Muscle of leg (tissue), 11 donors: Measurements from ENCODE around the gene MB21D2. TPM values are rescaled to one million over a fixed set of nuclear protein-coding genes. Genes with fewer than 3 reads are reported as not detected.

Source experiments
- DNase-seq: peaks from one replicate; pipeline ENCODE4 v3.0.0; 2013
- H3K27ac ChIP-seq: one replicate; pipeline ENCODE4 v1.5.1; 2013; ENCODE audit warnings: mild to moderate bottlenecking, low read length, control low read depth
- H3K27me3 ChIP-seq: one replicate; pipeline ENCODE4 v1.6.1; 2013; ENCODE audit warnings: low read length; ENCODE audit not compliant: control insufficient read depth, insufficient read depth
- H3K36me3 ChIP-seq: one replicate; pipeline ENCODE4 v1.6.1; 2013; ENCODE audit warnings: low read length; ENCODE audit not compliant: control insufficient read depth, insufficient read depth
- H3K4me1 ChIP-seq: one replicate; pipeline ENCODE4 v1.6.1; 2013; ENCODE audit warnings: low read length; ENCODE audit not compliant: control insufficient read depth, insufficient read depth
- H3K4me3 ChIP-seq: one replicate; pipeline ENCODE4 v1.5.1; 2013; ENCODE audit warnings: low read length, control low read depth
- H3K9me3 ChIP-seq: replicated peaks from 2 replicates; pipeline ENCODE4 v1.6.1; 2013; ENCODE audit warnings: low read depth, low read length; ENCODE audit not compliant: control insufficient read depth
- WGBS: methylation state at CpG from one replicate; pipeline ENCODE4 v1.1.5; 2013; ENCODE audit warnings: missing lambda C conversion rate; ENCODE audit not compliant: insufficient coverage; 5-methylcytosine and 5-hydroxymethylcytosine counted together
- polyA plus RNA-seq, 8 donors: library from polyadenylated mRNA; unstranded; fragments of 120-200 nt; gene quantifications; one replicate each; pipeline versions ENCODE4 v1.2.1 to v1.2.3, GENCODE V29; 2013; ENCODE audit warnings: inconsistent platforms in 1 of 8, low replicate concordance in 1 of 8; ENCODE audit not compliant: insufficient read length in 8 of 8, insufficient read depth in 1 of 8
- total RNA-seq: library from RNA; stranded (reverse); fragments of 120-200 nt; gene quantifications from one replicate; pipeline ENCODE4 v1.2.4, GENCODE V29; 2013

MB21D2 gene
- total and polyA plus RNA-seq, 9 donors: 11.1 to 16.4 (median 15.8) TPM

GRCh38 chr3:192899540-192899982 is 18.1 kb downstream of the MB21D2 start:
- 92% methylated on average over 2 of the region's 3 CpGs for WGBS
- DNase-seq: no peak
- no peak overlapping the region for H3K27ac ChIP-seq
- H3K27me3 ChIP-seq: no peaks in the 10 kb centered on the region
- peaks cover 2% of the 10 kb centered on the region for H3K36me3 ChIP-seq
- H3K4me3 ChIP-seq: no peak overlapping the region
- H3K4me1 ChIP-seq: peaks cover 6% of the 10 kb centered on the region
- peaks cover 5% of the 10 kb centered on the region for H3K9me3 ChIP-seq

- Histone ChIP-seq H3K36me3 (peaks cover 2% of the 10 kb centered on the region), H3K9me3 (no peaks in the 10 kb centered on the region), H3K27me3 (no peaks in the 10 kb centered on the region), H3K4me1 (peaks cover 6% of the 10 kb centered on the region), H3K27ac (no peak overlapping the region), H3K4me3 (no peak overlapping the region)
- 80% methylated on average over 5 of the region's 5 CpGs for WGBS
- no peak for DNase-seq
These were observed 20.7 kb downstream of the MB21D2 start for GRCh38 chr3:192897005-192897404.

GRCh38 chr3:192896208-192896607 is 21.4 kb downstream of the MB21D2 start:
- WGBS: 76% methylated on average over 4 of the region's 5 CpGs
- no peak for DNase-seq
- Histone ChIP-seq H3K4me3 (no peak overlapping the region), H3K9me3 (no peaks in the 10 kb centered on the region), H3K27ac (no peak overlapping the region), H3K27me3 (no peaks in the 10 kb centered on the region), H3K36me3 (peaks cover 2% of the 10 kb centered on the region), H3K4me1 (peaks cover 6% of the 10 kb centered on the region)

- no peak overlapping the region for H3K27ac ChIP-seq
- no peaks in the 10 kb centered on the region for H3K9me3 ChIP-seq
- DNase-seq: no peak
- H3K4me1 ChIP-seq: peaks cover 7% of the 10 kb centered on the region
- 92% methylated on average over 1 of the region's 5 CpGs for WGBS
- peaks cover 2% of the 10 kb centered on the region for H3K36me3 ChIP-seq
- H3K27me3 ChIP-seq: no peaks in the 10 kb centered on the region
- H3K4me3 ChIP-seq: no peak overlapping the region
These were observed 23.0 kb downstream of the MB21D2 start for GRCh38 chr3:192894676-192895075.

GRCh38 chr3:192892981-192893700 is 24.5 kb downstream of the MB21D2 start:
- Histone ChIP-seq H3K27me3 (no peaks in the 10 kb centered on the region), H3K36me3 (no peaks in the 10 kb centered on the region), H3K4me3 (no peak overlapping the region), H3K27ac (peak overlapping the region; percentile 29), H3K4me1 (peaks cover 13% of the 10 kb centered on the region), H3K9me3 (no peaks in the 10 kb centered on the region)
- 39% methylated on average over 10 of the region's 13 CpGs for WGBS
- DNase-seq: peak; percentile 69

- Histone ChIP-seq H3K36me3 (no peaks in the 10 kb centered on the region), H3K4me1 (peaks cover 15% of the 10 kb centered on the region), H3K27ac (no peak overlapping the region), H3K4me3 (no peak overlapping the region), H3K9me3 (no peaks in the 10 kb centered on the region), H3K27me3 (no peaks in the 10 kb centered on the region)
- DNase-seq: no peak
- 83% methylated on average over 1 of the region's 13 CpGs for WGBS
These were observed 27.0 kb downstream of the MB21D2 start for GRCh38 chr3:192890347-192891335.

- peaks cover 15% of the 10 kb centered on the region for H3K4me1 ChIP-seq
- H3K9me3 ChIP-seq: no peaks in the 10 kb centered on the region
- H3K4me3 ChIP-seq: no peak overlapping the region
- no peaks in the 10 kb centered on the region for H3K36me3 ChIP-seq
- no CpG with 5 or more reads among the region's 3 CpGs for WGBS
- no peak overlapping the region for H3K27ac ChIP-seq
- DNase-seq: no peak
- H3K27me3 ChIP-seq: no peaks in the 10 kb centered on the region
These were observed 28.0 kb downstream of the MB21D2 start for GRCh38 chr3:192889679-192890078.

- DNase-seq: peak; percentile 36
- Histone ChIP-seq H3K4me1 (peaks cover 12% of the 10 kb centered on the region), H3K9me3 (no peaks in the 10 kb centered on the region), H3K36me3 (no peaks in the 10 kb centered on the region), H3K27ac (no peak overlapping the region), H3K4me3 (no peak overlapping the region), H3K27me3 (no peaks in the 10 kb centered on the region)
- 71% methylated on average over 3 of the region's 5 CpGs for WGBS
These were observed 29.5 kb downstream of the MB21D2 start for GRCh38 chr3:192888190-192888589.

- Histone ChIP-seq H3K36me3 (no peaks in the 10 kb centered on the region), H3K4me1 (peaks cover 8% of the 10 kb centered on the region), H3K9me3 (no peaks in the 10 kb centered on the region), H3K27me3 (no peaks in the 10 kb centered on the region), H3K27ac (no peak overlapping the region), H3K4me3 (no peak overlapping the region)
- WGBS: 89% methylated on average over 5 of the region's 7 CpGs
- DNase-seq: no peak
These were observed 30.0 kb downstream of the MB21D2 start for GRCh38 chr3:192887701-192888100.

GRCh38 chr3:192887047-192887446 is 30.6 kb downstream of the MB21D2 start:
- H3K27me3 ChIP-seq: no peaks in the 10 kb centered on the region
- no peaks in the 10 kb centered on the region for H3K36me3 ChIP-seq
- peak; percentile 57 for DNase-seq
- peaks cover 8% of the 10 kb centered on the region for H3K4me1 ChIP-seq
- no peak overlapping the region for H3K27ac ChIP-seq
- no peaks in the 10 kb centered on the region for H3K9me3 ChIP-seq
- WGBS: 74% methylated on average over 6 of the region's 9 CpGs
- H3K4me3 ChIP-seq: no peak overlapping the region
